Right renal cortex interstitium (tissue), 3 donors: Measurements from ENCODE around the gene PCCA. TPM values are rescaled to one million over a fixed set of nuclear protein-coding genes. Genes with fewer than 3 reads are reported as not detected.
"Not testable (repeated sequence)": the region's sequence is repeated elsewhere in the genome, so short reads cannot be mapped to it uniquely, and the experiment has no call there.

Experiments
- DNase-seq, 3 donors: peaks; one replicate each; pipeline ENCODE4 v3.0.0-alpha.2; 2013; ENCODE audit warnings: low read depth in 3 of 3, low spot score in 2 of 3
- polyA plus RNA-seq, 3 donors: library from polyadenylated mRNA; unstranded; fragments of 120-200 nt; gene quantifications; one replicate each; pipeline ENCODE4 v1.2.1, GENCODE V29; 2013; ENCODE audit not compliant: insufficient read length in 3 of 3

The PCCA gene
- polyA plus RNA-seq, 3 donors, result 66.5 to 73.9 (median 66.7) TPM

DNA sequence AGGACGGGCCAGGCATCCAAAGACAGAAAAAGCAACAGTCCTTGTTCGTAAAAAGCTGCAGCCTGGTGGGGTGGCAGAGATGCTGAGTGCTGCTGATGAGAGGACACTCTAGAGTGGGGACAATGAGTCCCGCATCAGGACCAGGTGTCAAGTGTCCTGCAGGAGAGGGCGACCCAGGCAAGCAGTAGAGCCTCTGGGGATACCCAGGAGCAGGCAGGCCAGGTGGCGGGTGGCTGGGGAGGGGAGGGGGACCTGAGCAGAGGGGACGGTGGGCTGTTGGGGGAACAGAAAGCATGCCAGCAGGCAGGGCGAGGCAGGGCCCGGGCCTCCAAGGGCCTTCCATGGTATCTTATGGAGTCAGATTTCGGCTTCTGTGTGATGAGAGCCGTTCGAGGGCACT, 463.9 kb downstream of the PCCA start:
- no peak for DNase-seq

DNA sequence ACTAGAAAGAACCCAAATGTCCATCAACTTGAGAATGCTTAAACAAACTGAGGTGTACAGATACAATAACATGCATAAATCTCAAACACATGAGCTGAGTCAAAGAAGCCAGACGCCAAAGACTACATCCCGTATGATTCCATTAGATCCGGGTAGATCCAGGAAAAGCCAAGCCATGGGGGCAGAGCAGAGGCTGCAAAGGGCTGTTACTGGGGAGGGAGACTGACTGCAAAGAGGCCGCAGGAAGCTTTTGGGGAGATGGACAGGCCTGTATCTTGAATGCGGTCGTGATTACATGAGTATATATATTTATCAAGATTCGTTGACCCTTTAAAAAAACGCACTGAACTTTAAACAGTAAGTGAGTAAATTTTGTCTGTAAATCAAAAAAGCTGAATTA, 471.0 kb downstream of the PCCA start:
- DNase-seq, result no peak

DNA sequence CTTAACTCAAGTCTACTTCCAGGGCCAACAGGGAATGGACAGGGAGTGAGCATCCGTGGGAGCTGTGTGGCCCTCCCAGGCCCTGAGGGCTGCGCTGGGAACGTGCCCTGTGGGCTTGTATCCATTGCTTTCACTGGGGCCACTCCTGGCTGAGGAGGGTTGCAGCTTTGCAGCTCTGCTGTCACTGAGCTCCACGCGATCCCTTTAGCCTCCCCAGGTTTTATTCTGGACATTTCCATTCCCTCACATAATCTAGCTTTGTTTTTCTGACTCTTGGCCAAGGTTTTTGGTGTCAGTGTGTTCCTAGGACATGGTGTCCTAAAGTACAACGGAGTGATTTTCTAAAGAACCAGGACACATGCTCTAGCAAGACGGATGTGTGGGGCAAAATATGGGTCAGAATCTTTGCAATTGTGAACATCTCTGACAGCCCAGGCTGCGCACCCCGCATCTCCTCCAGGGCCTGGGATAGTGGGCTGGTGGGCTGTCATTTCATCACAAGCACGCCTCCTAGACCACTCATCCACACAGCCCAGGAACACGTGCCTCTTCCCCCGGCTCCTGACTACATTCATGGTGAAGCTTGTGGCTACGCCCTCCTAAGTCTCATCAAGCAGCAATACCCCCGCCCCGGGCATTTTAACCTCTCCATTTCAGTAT, 471.7 kb downstream of the PCCA start:
- DNase-seq, result no peak

DNA sequence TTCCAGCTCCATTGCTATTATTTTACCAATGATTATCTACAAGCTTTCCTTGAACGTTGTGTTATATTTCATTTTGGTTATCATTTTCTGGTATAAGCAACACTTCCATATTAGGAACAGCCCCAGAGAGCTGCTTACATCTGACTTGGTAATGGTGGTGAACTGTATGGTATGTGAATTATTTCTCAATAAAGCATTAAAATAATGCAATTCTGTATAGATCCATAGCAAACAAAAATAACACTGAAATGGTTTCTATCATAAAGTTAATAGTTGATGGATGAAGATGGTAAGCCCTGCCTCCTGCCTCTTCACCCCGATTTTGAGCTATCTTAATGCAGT, 472.2 kb downstream of the PCCA start:
- no peak for DNase-seq

DNA sequence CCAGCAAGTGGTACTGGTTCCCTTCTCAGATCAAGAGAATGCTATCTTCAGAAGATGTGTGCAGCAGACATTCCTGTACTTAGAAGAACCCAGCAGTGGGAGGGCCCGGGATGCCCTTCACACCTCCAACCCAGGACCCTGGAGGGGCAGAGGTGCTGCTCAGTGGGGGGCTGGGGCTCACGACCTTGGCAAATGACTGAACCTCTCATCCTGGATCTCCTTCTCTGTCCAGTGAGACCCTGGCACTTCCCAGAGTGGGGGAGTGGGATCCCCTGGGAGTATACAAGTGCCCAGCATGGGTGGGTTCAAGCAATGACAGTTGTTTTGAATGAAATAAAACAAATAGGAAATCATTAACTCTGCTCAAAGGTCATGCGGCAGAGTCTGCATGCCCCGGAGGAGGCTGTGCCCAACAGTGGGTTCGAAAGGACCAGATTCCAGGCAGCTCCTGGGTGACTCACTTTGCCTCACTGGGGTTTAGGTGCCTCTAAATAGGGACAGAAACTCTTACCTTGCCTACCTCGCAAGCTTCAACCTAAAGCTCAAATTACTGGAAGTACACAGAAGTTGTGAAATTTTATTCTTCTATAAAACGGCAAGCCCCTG, 472.8 kb downstream of the PCCA start:
- DNase-seq, result no peak

DNA sequence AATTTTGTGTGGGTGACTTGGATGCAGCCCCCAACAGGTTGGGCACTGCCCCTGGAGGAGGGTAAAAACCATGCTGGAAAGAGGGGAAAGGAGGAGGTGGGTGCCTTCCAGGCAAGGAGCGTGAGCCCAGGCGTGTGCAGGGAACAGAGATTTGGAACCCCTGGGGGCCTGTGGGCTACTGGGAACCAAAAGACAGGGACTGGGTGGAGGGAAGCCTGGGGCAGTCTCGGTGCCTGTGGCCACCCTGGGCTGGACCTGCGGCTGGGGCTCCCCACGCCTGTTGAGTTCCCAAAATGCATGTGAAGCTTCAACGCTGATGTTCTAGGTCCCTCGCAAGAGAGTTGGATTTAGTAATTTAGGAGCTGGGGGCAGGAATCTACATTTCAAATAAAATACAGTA, 474.9 kb downstream of the PCCA start:
- DNase-seq, result no peak

DNA sequence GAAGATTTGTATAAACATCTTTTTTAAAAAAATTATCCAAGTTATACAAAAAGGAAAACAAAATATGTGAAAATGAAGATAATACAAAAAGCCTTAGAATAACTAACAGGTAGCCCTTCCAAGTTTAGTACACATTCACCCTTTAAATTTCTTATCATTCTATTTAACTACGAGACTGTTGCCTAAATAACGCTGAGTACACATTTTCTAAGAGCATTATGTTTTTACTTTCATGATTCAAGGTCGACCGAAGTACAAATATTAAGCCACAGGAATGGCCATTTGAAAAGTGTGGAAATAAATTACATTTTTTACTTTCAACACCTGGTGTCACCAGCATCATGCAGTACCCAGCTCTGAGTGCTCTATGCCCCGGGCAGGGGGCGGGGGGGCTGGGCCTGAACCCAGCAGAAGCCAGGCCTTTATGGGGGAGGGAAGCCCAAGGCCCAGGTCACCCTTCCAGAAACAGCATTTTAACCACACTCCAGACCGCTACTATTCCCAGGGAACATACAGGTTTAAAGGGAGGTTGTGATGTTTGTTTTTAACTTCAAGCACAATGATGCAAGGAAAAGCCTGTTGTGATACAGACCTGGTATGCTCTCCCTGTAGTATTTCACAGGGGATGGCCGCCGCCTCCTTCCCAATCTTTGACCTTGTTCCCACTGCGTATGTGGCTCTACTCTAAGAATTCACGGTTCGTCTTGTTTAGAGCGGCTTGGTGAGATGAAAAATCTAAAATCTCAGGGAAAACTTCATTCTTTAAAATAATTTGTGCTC, 475.7 kb downstream of the PCCA start:
- DNase-seq, result no peak

DNA sequence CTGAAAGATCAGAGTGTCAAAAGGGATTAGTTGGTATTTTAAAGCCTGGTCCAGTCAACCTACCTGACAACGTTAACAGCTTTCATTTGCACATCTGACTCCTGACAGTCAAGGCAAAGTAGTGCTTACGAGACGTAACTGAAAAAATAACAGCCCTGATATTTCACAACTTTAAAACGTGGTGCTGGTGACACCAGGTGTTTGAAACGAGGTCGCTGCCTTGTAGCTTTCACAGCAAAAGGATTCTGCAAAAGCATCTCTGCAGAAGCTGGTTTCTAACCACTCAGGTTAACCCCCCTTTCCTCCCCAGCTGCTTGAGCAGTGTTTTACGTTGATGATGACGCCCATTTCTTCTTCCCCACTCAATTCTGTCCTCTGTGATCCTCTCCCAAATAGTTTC, 476.4 kb downstream of the PCCA start:
- no peak for DNase-seq

DNA sequence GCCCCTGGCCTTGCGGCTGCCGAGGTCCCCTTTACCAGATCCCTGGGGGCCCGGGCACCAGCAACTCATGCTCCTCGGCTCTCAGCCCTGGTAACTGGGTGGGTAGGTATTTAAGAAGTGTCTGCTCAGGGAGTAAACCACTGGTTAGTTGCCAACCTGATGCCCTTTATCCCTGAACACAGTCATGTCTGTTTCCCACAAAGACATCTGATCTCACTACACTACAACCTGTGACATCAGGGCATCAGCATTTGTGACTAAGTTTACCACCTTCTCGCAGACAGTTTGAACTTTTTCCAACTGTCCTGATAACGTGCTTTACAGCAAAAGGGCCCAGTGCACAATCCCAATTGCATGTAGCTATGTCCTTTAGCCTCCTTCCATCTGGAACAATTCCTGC, 477.6 kb downstream of the PCCA start:
- DNase-seq, result no peak

DNA sequence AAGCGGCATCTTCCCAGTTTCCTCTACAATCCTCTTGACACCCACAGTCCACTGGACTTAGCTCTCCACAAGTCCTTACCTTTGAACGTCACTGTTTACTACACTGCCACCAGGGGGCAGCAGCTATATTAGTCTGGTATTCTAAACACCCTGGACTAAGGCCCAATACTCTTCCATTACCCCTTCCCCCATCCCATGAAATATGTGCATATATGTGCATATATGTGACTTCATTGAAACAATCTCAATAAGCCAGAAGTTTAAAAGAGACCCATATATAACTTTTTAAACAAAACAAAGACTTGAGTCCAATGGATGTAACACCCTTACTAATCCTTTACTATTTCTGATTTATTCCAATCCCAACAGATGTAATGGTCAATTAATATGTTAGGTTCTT, 484.2 kb downstream of the PCCA start:
- DNase-seq, result no peak

DNA sequence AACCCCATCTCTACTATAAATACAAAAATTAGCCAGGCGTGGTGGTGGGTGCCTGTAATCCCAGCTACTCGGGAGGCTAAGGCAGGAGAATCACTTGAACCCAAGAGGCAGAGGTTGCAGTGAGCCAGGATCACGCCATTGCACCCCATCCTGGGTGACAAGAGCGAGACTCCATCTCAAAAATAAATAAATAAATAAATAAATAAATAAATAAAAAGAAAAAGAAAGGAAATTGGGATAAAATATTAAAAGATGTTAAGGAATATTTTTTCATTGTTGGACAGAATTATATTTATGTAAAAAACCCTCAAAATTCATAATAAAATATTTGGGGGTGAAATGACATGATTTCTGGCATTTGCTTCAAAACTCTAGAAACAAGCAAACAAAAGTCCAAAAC, 488.3 kb downstream of the PCCA start:
- DNase-seq, result not testable (repeated sequence)

Other genes with a start within 250 kb of the PCCA start
- gene ZIC5, start 117.3 kb upstream of the PCCA start, polyA plus RNA-seq, result under 1 TPM; 0.04 to 0.07 (median 0.06) TPM
- gene ZIC2, start 107.3 kb upstream of the PCCA start, polyA plus RNA-seq, result under 1 TPM; 0.08 to 0.14 (median 0.14) TPM